ENCODE measurements around the gene TRIM61.

- TF ChIP-seq CTCF (IDR thresholded peaks at IDR 0.05; ENCODE audit: borderline replicate concordance, extremely low read depth, low read length, poor library complexity, severe bottlenecking) (no peak), EZH2 (IDR thresholded peaks at IDR 0.05; ENCODE audit: borderline replicate concordance, low read depth, low read length, severe bottlenecking) (no peak)
These were observed 20.5 kb upstream of the TRIM61 start for GRCh38 chr4:164997941-164998340.
